Fibroblast of lung (primary cell): ENCODE results near the gene TLE2. TPM values are rescaled to one million over a fixed set of nuclear protein-coding genes. Genes with fewer than 3 reads are reported as not detected.

Experiments
- DNase-seq, 2 donors: peaks; one replicate each; pipeline versions ENCODE4 v3.0.0 to v3.0.0-alpha.2; 2010; ENCODE audit warnings: low read depth in 2 of 2
- H2AFZ ChIP-seq: 2 replicates; pipeline ENCODE4 v1.5.1; 2012; ENCODE audit warnings: low read length, control low read depth, inconsistent platforms
- H3K27ac ChIP-seq: 2 replicates; pipeline ENCODE4 v1.5.1; 2011; ENCODE audit warnings: low read length, control low read depth; ENCODE audit not compliant: insufficient read depth
- H3K27me3 ChIP-seq: 2 replicates; pipeline ENCODE4 v1.5.1; 2011; ENCODE audit warnings: mild to moderate bottlenecking, low read length; ENCODE audit not compliant: control insufficient read depth, insufficient read depth
- H3K36me3 ChIP-seq: 2 replicates; pipeline ENCODE4 v1.5.1; 2011; ENCODE audit warnings: low read length; ENCODE audit not compliant: control insufficient read depth, insufficient read depth
- H3K4me1 ChIP-seq: 2 replicates; pipeline ENCODE4 v1.5.1; 2011; ENCODE audit warnings: low read length; ENCODE audit not compliant: control insufficient read depth, insufficient read depth; ENCODE audit errors: extremely low read depth
- H3K4me2 ChIP-seq: 2 replicates; pipeline ENCODE4 v1.5.1; 2011; ENCODE audit warnings: low read length, control low read depth; ENCODE audit not compliant: insufficient read depth; ENCODE audit errors: extremely low read depth
- H3K4me3 ChIP-seq, 4 experiments: fragments of 200-600 bp in 1 of 4; sonication (generic) in 1 of 4; replicated peaks in 1 of 4; 2 replicates each; pipeline ENCODE4 v1.5.1; 2011 to 2016; ENCODE audit warnings: low read length in 4 of 4, low read depth in 3 of 4, mild to moderate bottlenecking in 3 of 4, control low read depth in 2 of 4, inconsistent platforms in 1 of 4, mixed read lengths in 1 of 4; ENCODE audit not compliant: insufficient read depth in 1 of 4; ENCODE audit errors: control extremely low read depth in 1 of 4
- H3K79me2 ChIP-seq: 2 replicates; pipeline ENCODE4 v1.5.1; 2012; ENCODE audit warnings: mild to moderate bottlenecking, low read length, inconsistent platforms; ENCODE audit not compliant: control insufficient read depth, insufficient read depth
- H3K9ac ChIP-seq: 2 replicates; pipeline ENCODE4 v1.5.1; 2011; ENCODE audit warnings: mild to moderate bottlenecking, low read length, control low read depth; ENCODE audit not compliant: insufficient read depth
- H3K9me3 ChIP-seq: 2 replicates; pipeline ENCODE4 v1.5.1; 2012; ENCODE audit warnings: low read depth, low read length; ENCODE audit not compliant: control insufficient read depth, insufficient read depth
- H4K20me1 ChIP-seq: 2 replicates; pipeline ENCODE4 v1.5.1; 2011; ENCODE audit warnings: low read length; ENCODE audit not compliant: control insufficient read depth, insufficient read depth; ENCODE audit errors: extremely low read depth
- CTCF ChIP-seq, 2 donors: IDR thresholded peaks in 1 of 2; conservative IDR thresholded peaks in 1 of 2; 1 replicate in 1 of 2; 2 replicates in 1 of 2; pipeline ENCODE4 v1.5.1; 2011 to 2012; ENCODE audit warnings: low read length in 2 of 2, control low read depth in 1 of 2, inconsistent platforms in 1 of 2, low read depth in 1 of 2, mild to moderate bottlenecking in 1 of 2
- EZH2 ChIP-seq: IDR thresholded peaks from 2 replicates; pipeline ENCODE4 v1.5.1; 2012; ENCODE audit warnings: low read length, control low read depth, mild to moderate bottlenecking; ENCODE audit errors: missing control alignments
- polyA plus RNA-seq, 2 donors: library from polyadenylated mRNA; depleted of rRNA in 1 of 2; stranded (reverse) in 1 of 2; unstranded in 1 of 2; fragments of >200 nt; gene quantifications; 2 replicates each; pipeline ENCODE4 v1.2.1, GENCODE V29; 2011 to 2012; ENCODE audit warnings: missing spikeins in 1 of 2
- total RNA-seq: library from RNA; depleted of rRNA; stranded (reverse); fragments of >200 nt; gene quantifications from 2 replicates; pipeline ENCODE4 v1.2.1, GENCODE V29; 2014

The TLE2 gene
- total and polyA plus RNA-seq, 2 donors (not counting 1 experiment from before 2014, with no cell fraction given), result 1.8 to 3.8 TPM

GRCh38 chr19:3006075-3006767 is 22.9 kb downstream of the TLE2 start:
- H3K4me3 ChIP-seq, result no peak overlapping the region
- no peak overlapping the region for H3K4me2 ChIP-seq
- no peaks in the 10 kb centered on the region for H4K20me1 ChIP-seq
- H3K36me3 ChIP-seq, result no peaks in the 10 kb centered on the region
- H3K27me3 ChIP-seq, result no peaks in the 10 kb centered on the region
- no peak overlapping the region for H3K9ac ChIP-seq
- no peak for DNase-seq
- H3K79me2 ChIP-seq, result no peaks in the 10 kb centered on the region
- no peaks in the 10 kb centered on the region for H3K4me1 ChIP-seq
- H3K27ac ChIP-seq, result no peak overlapping the region
- no peak overlapping the region for H2AFZ ChIP-seq
- no peaks in the 10 kb centered on the region for H3K9me3 ChIP-seq
- TF ChIP-seq EZH2 (no peak), CTCF (conservative IDR thresholded peaks at IDR 0.05 in 1 of 2, IDR thresholded peaks at IDR 0.05 in 1 of 2; ENCODE audit: low read depth in 1 of 2, low read length in 2 of 2) (no peak)

GRCh38 chr19:3005345-3005744 is 23.7 kb downstream of the TLE2 start:
- Histone ChIP-seq H3K9ac (no peak overlapping the region), H3K27me3 (no peaks in the 10 kb centered on the region), H3K9me3 (no peaks in the 10 kb centered on the region), H3K4me1 (no peaks in the 10 kb centered on the region), H2AFZ (no peak overlapping the region), H4K20me1 (no peaks in the 10 kb centered on the region), H3K27ac (no peak overlapping the region), H3K4me3 (no peak overlapping the region), H3K36me3 (no peaks in the 10 kb centered on the region), H3K4me2 (no peak overlapping the region), H3K79me2 (no peaks in the 10 kb centered on the region)
- TF ChIP-seq CTCF (conservative IDR thresholded peaks at IDR 0.05 in 1 of 2, IDR thresholded peaks at IDR 0.05 in 1 of 2; ENCODE audit: low read depth in 1 of 2, low read length in 2 of 2), result no peak
- TF ChIP-seq EZH2, result no peak
- DNase-seq, result no peak

- Histone ChIP-seq H4K20me1 (no peaks in the 10 kb centered on the region), H3K9ac (no peak overlapping the region), H3K4me1 (no peaks in the 10 kb centered on the region), H3K79me2 (no peaks in the 10 kb centered on the region), H3K27me3 (no peaks in the 10 kb centered on the region), H3K9me3 (no peaks in the 10 kb centered on the region), H3K27ac (no peak overlapping the region), H3K36me3 (no peaks in the 10 kb centered on the region), H3K4me3 (no peak overlapping the region), H2AFZ (no peak overlapping the region), H3K4me2 (no peak overlapping the region)
- no peak for TF ChIP-seq CTCF (conservative IDR thresholded peaks at IDR 0.05 in 1 of 2, IDR thresholded peaks at IDR 0.05 in 1 of 2; ENCODE audit: low read depth in 1 of 2, low read length in 2 of 2)
- TF ChIP-seq EZH2, result no peak
- DNase-seq, result no peak
These were observed 24.6 kb downstream of the TLE2 start for GRCh38 chr19:3004522-3004921.
